CD14-positive monocyte (primary cell): ENCODE data around the gene FAM177B. TPM values are rescaled to one million over a fixed set of nuclear protein-coding genes. Genes with fewer than 3 reads are reported as not detected.

Experiments
- DNase-seq, 3 donors: peaks; one replicate each; pipeline ENCODE4 v3.0.0-alpha.2; 2011 to 2022
- H2AFZ ChIP-seq: 2 replicates; pipeline ENCODE4 v1.6.0; 2012; ENCODE audit warnings: mild to moderate bottlenecking, low read depth, low read length, inconsistent platforms; ENCODE audit not compliant: insufficient read depth, poor library complexity, severe bottlenecking
- H3K27ac ChIP-seq, 2 donors: 1 replicate in 1 of 2; 2 replicates in 1 of 2; pipeline ENCODE4 v1.5.1; 2012 to 2013; ENCODE audit warnings: low read length in 2 of 2, control low read depth in 1 of 2, inconsistent platforms in 1 of 2, low read depth in 1 of 2, mild to moderate bottlenecking in 1 of 2
- H3K27me3 ChIP-seq, 2 donors: one replicate each; pipeline versions ENCODE4 v1.6.0 to v1.6.1; 2011 to 2013; ENCODE audit warnings: low read length in 2 of 2; ENCODE audit not compliant: control insufficient read depth in 2 of 2, insufficient read depth in 2 of 2
- H3K36me3 ChIP-seq, 2 donors: replicated peaks in 1 of 2; 1 replicate in 1 of 2; 2 replicates in 1 of 2; pipeline versions ENCODE4 v1.5.1 to v1.6.1; 2012 to 2013; ENCODE audit warnings: low read length in 2 of 2, control low read depth in 1 of 2, inconsistent platforms in 1 of 2, mild to moderate bottlenecking in 1 of 2; ENCODE audit not compliant: insufficient read depth in 2 of 2, control insufficient read depth in 1 of 2
- H3K4me1 ChIP-seq, 2 donors: 1 replicate in 1 of 2; 2 replicates in 1 of 2; pipeline versions ENCODE4 v1.5.1 to v1.6.1; 2012 to 2013; ENCODE audit warnings: low read length in 2 of 2, control low read depth in 1 of 2, inconsistent platforms in 1 of 2, mild to moderate bottlenecking in 1 of 2, moderate library complexity in 1 of 2; ENCODE audit not compliant: insufficient read depth in 2 of 2, control insufficient read depth in 1 of 2
- H3K4me2 ChIP-seq: replicated peaks from 2 replicates; pipeline ENCODE3; 2012; ENCODE audit warnings: low read length, moderate library complexity, mild to moderate bottlenecking; ENCODE audit not compliant: poor library complexity, severe bottlenecking; ENCODE audit errors: extremely low read depth
- H3K4me3 ChIP-seq, 3 experiments: fragments of 200-600 bp in 1 of 3; sonication (generic) in 1 of 3; replicated peaks in 1 of 3; 1 replicate in 2 of 3; 2 replicates in 1 of 3; pipeline ENCODE4 v1.5.1; 2011 to 2013; ENCODE audit warnings: low read length in 3 of 3, mild to moderate bottlenecking in 3 of 3, control low read depth in 2 of 3, low read depth in 2 of 3, inconsistent platforms in 1 of 3, moderate library complexity in 1 of 3
- H3K79me2 ChIP-seq: 2 replicates; pipeline ENCODE4 v1.6.0; 2012; ENCODE audit warnings: mild to moderate bottlenecking, control low read depth, inconsistent platforms, low read length, moderate library complexity; ENCODE audit not compliant: insufficient read depth
- H3K9ac ChIP-seq: 2 replicates; pipeline ENCODE4 v1.6.0; 2017; ENCODE audit warnings: low read length, mild to moderate bottlenecking; ENCODE audit not compliant: insufficient read depth, poor library complexity, severe bottlenecking
- H3K9me3 ChIP-seq, 2 donors: replicated peaks in 1 of 2; 1 replicate in 1 of 2; 2 replicates in 1 of 2; pipeline versions ENCODE4 v1.5.1 to v1.6.1; 2012 to 2013; ENCODE audit warnings: low read length in 2 of 2, control low read depth in 1 of 2; ENCODE audit not compliant: control insufficient read depth in 1 of 2, insufficient read depth in 1 of 2
- H4K20me1 ChIP-seq: 2 replicates; pipeline ENCODE4 v1.6.0; 2012; ENCODE audit warnings: mild to moderate bottlenecking, low read length, control low read depth, moderate library complexity; ENCODE audit not compliant: insufficient read depth
- H3K27ac Mint-ChIP-seq, 7 donors: one replicate each; pipeline ENCODE4 v1.8.0; 2020; ENCODE audit warnings: mild to moderate bottlenecking in 7 of 7, mixed read lengths in 7 of 7, moderate library complexity in 6 of 7, inconsistent platforms in 2 of 7
- H3K27me3 Mint-ChIP-seq, 3 donors: one replicate each; pipeline ENCODE4 v1.8.0; 2021 to 2022; ENCODE audit warnings: low read depth in 3 of 3, mild to moderate bottlenecking in 3 of 3, mixed read lengths in 3 of 3, moderate library complexity in 3 of 3, inconsistent platforms in 1 of 3
- H3K36me3 Mint-ChIP-seq, 2 donors: one replicate each; pipeline ENCODE4 v1.8.0; 2020; ENCODE audit warnings: mixed read lengths in 2 of 2, inconsistent platforms in 1 of 2, mild to moderate bottlenecking in 1 of 2
- H3K4me1 Mint-ChIP-seq: one replicate; pipeline ENCODE4 v1.8.0; 2020; ENCODE audit warnings: mild to moderate bottlenecking, mixed read lengths
- H3K4me3 Mint-ChIP-seq, 2 donors: one replicate each; pipeline ENCODE4 v1.8.0; 2020; ENCODE audit warnings: mild to moderate bottlenecking in 2 of 2, mixed read lengths in 2 of 2, moderate library complexity in 1 of 2
- H3K9me3 Mint-ChIP-seq, 7 donors: one replicate each; pipeline ENCODE4 v1.8.0; 2020 to 2022; ENCODE audit warnings: mixed read lengths in 7 of 7, mild to moderate bottlenecking in 6 of 7, moderate library complexity in 6 of 7, inconsistent platforms in 2 of 7
- WGBS: methylation state at CpG from one replicate; pipeline ENCODE4 v1.1.5; 2013; ENCODE audit warnings: missing lambda C conversion rate; ENCODE audit not compliant: insufficient coverage; 5-methylcytosine and 5-hydroxymethylcytosine counted together
- intact Hi-C, 2 donors: fragments of 100-400 bp; cut with micrococcal nuclease; formaldehyde crosslinking; loops; one replicate each; pipeline versions ENCODE4 v1.15.0 to v1.15.1; 2023
- polyA plus RNA-seq, 3 donors: library from polyadenylated mRNA; depleted of rRNA in 1 of 3; unstranded in 2 of 3; stranded (reverse) in 1 of 3; fragments of 300-500 nt in 2 of 3; fragments of >200 nt in 1 of 3; fragmentation: Illumina TruSeq in 2 of 3; gene quantifications; 1 replicate in 2 of 3; 2 replicates in 1 of 3; pipeline ENCODE4 v1.2.3, GENCODE V29; 2012 to 2021
- TF ChIP-seq, protein P1 (sequence below): fragments of 200-600 bp; IDR thresholded peaks from one replicate; pipeline ENCODE4 v1.8.0; 2022; ENCODE audit warnings: antibody characterized with exemption, mild to moderate bottlenecking

The FAM177B gene
- polyA plus RNA-seq, 3 donors = not detected

DNA sequence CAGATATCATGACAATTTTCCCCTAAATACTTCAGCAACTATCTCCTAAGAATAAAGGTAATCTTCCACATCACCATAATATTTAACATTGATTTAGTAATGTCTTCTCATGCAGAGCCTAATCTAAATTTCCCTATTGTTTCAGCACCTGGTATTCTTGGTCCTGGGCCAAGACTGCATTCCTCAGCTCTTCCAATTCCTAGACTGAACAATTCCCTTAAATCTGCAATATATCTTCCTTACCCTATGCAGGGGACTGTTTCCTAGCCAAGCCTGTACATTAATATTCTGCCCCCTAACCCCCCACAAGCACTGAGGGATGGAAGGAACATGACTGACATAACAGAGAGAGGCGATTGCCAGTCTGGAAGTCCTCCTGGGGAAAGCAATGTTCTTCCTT, 49.1 kb downstream of the FAM177B start:
- 100% methylated on average over 1 of the region's 1 CpG for WGBS
- Histone ChIP-seq H3K4me1 (no peaks in the 10 kb centered on the region), H2AFZ (no peak overlapping the region), H4K20me1 (no peaks in the 10 kb centered on the region), H3K36me3 (no peaks in the 10 kb centered on the region), H3K27ac (no peak overlapping the region), H3K9me3 (peaks cover 0 to 4% of the 10 kb centered on the region in 2 donors), H3K27me3 (no peaks in the 10 kb centered on the region), H3K79me2 (no peaks in the 10 kb centered on the region), H3K4me3 (no peak overlapping the region), H3K4me2 (no peak overlapping the region), H3K9ac (no peak overlapping the region)
- no peak for DNase-seq
- Mint-ChIP-seq H3K9me3 (peaks cover 2 to 13% (median 11%) of the 10 kb centered on the region in 7 donors), H3K4me3 (no peak overlapping the region), H3K4me1 (peaks cover 13% of the 10 kb centered on the region), H3K27me3 (peaks cover 2 to 7% (median 5%) of the 10 kb centered on the region in 3 donors), H3K36me3 (no peaks in the 10 kb centered on the region), H3K27ac (no peak overlapping the region)
- TF ChIP-seq, protein P1, sequence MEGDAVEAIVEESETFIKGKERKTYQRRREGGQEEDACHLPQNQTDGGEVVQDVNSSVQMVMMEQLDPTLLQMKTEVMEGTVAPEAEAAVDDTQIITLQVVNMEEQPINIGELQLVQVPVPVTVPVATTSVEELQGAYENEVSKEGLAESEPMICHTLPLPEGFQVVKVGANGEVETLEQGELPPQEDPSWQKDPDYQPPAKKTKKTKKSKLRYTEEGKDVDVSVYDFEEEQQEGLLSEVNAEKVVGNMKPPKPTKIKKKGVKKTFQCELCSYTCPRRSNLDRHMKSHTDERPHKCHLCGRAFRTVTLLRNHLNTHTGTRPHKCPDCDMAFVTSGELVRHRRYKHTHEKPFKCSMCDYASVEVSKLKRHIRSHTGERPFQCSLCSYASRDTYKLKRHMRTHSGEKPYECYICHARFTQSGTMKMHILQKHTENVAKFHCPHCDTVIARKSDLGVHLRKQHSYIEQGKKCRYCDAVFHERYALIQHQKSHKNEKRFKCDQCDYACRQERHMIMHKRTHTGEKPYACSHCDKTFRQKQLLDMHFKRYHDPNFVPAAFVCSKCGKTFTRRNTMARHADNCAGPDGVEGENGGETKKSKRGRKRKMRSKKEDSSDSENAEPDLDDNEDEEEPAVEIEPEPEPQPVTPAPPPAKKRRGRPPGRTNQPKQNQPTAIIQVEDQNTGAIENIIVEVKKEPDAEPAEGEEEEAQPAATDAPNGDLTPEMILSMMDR = no peak
- intact Hi-C loops = no loop called here

DNA sequence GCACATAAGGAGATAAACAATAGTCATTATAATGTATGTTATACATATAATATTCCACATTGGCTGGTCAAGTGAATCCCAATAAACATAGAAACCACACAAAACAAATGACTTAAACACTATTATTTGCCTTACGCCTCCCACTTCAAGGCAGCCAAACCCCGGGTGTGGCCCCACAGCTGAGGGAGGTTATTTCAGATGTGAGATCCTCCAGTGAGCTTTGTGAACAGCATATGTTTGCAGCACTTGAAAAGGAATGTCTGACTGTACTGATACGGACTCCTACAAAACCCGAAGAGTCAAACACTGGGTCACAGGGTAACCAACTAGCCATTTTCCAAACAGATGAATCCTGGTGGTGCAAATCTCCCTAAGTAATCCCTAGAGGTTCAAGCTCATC, 50.7 kb downstream of the FAM177B start:
- DNase-seq = no peak
- H3K4me1 Mint-ChIP-seq = peaks cover 13% of the 10 kb centered on the region
- H3K4me3 ChIP-seq = no peak overlapping the region
- peaks cover 2 to 5% (median 4%) of the 10 kb centered on the region in 3 donors for H3K27me3 Mint-ChIP-seq
- H3K9ac ChIP-seq = no peak overlapping the region
- H3K9me3 ChIP-seq = peaks cover 0 to 4% of the 10 kb centered on the region in 2 donors
- no peak overlapping the region for H2AFZ ChIP-seq
- 100% methylated on average over 1 of the region's 4 CpGs for WGBS
- H3K4me2 ChIP-seq = no peak overlapping the region
- H3K27ac ChIP-seq = no peak overlapping the region
- H3K79me2 ChIP-seq = no peaks in the 10 kb centered on the region
- H3K27ac Mint-ChIP-seq = no peak overlapping the region
- peaks cover 2 to 12% (median 7%) of the 10 kb centered on the region in 7 donors for H3K9me3 Mint-ChIP-seq
- no peak overlapping the region for H3K4me3 Mint-ChIP-seq
- H4K20me1 ChIP-seq = no peaks in the 10 kb centered on the region
- TF ChIP-seq, protein P1 = no peak
- H3K36me3 ChIP-seq = no peaks in the 10 kb centered on the region
- H3K27me3 ChIP-seq = no peaks in the 10 kb centered on the region
- intact Hi-C loops = no loop called here
- H3K36me3 Mint-ChIP-seq = no peaks in the 10 kb centered on the region
- H3K4me1 ChIP-seq = no peaks in the 10 kb centered on the region
